HL-60 (cell line): Measurements from ENCODE around the gene NAE1.

Source experiments
- CTCF ChIP-seq: IDR thresholded peaks from one replicate; pipeline ENCODE4 v1.5.1; 2011; ENCODE audit warnings: low read length, control low read depth, inconsistent platforms; ENCODE audit not compliant: insufficient read depth
- POLR2AphosphoS5 ChIP-seq: IDR thresholded peaks from 2 replicates; pipeline ENCODE4 v1.6.1; 2012; ENCODE audit warnings: low read depth
- REST ChIP-seq: IDR thresholded peaks from 2 replicates; pipeline ENCODE4 v1.6.1; 2012; ENCODE audit warnings: low read depth; ENCODE audit not compliant: insufficient replicate concordance
- SPI1 ChIP-seq: IDR thresholded peaks from 2 replicates; pipeline ENCODE4 v1.6.1; 2012; ENCODE audit warnings: low read depth, mild to moderate bottlenecking, borderline replicate concordance

GRCh38 chr16:66830422-66831404 lies at the start of gene NAE1:
- TF ChIP-seq CTCF (peak; percentile 77), REST (peak; percentile 45), POLR2AphosphoS5 (peak; percentile 84), SPI1 (no peak)
